ENCODE data around the gene BTK.

The BTK gene

DNA sequence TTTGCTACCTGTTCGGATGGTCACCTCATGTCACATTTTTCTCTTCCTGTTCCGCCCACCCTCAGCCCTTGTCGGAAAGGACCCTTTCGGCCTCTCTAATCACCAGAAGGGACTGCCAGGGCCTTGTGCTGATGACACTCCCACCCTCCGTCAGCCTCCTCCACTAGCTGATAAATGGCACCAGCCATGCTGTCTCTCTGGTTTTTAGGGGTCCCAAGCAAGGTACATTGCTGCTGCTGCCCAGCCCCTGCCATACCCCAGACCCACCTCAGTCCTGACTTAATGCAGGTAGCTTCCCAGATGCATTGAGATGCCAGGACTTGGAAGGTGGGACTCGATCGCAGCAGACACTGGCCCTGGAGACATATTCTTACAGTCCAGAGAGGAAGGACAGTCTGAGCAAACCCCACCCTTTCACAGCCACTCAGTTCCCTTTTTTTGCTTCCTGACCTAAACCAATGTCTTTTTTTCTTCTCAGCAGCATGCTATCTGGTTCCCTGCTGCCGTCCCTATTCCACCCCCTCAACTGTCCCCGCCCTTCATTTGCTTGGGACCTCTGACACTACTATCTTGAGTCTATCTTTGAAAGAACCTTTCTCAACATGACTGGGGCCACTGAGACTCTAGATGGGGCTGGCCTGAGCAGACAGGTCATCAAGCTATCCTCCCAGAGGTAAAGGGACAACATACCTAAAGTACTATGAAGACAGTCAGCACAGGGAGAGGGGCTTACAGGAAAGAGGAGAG is at the start of gene BTK:
TSS of gene BTK (minus strand) at position 397 of the 747 bp plus-strand sequence. CDS start 10,907 bp downstream, outside the sequence.
- no peak for DNase-seq

DNA sequence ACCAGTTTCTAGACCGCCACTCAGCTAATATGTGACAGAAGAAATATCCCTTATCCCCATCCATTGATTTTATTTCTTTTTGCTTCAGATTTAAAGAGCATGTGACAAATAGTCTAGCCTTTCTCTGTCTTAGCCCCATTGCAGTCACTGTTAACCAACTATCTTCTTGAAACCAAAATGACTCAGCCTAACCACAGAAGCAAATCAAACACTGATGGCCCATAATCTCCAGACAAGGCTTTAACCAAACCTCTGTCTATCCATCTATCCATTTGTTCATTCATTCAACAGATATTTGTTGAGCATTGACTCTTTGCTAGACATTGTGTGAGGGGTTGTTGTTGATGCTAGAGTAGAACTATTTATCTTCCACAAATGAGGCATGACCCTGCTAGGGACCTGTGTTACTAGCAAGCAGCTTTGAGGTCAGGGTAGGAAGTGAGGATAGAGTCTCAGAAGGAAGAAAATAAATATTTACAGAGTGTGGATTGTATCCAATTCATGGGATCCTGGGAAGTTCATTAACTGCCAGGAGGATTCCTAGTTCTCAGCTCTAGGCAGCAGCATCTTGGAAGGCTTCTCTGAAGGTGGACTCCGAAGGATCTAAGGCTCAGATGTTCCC is 44.6 kb upstream of the BTK start:
- no peak for DNase-seq

DNA sequence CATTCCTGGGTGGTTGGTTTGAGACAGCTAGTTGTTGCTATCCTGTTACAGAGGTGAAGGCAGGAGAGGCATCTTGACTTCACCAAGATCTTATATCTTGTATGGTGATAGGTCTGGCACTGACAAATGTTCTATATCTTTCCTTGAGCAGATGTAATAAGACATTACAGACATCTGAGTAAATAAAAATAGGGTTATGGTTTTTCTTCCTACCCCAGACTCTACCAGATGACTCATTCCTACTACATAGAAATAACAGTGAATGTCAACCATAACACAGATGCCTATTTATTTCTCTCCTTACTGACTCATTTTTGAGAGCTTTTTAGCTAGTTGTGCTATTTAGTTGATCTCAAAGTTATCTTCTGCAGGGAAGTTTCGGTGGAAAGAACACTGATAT is 43.9 kb upstream of the BTK start:
- peak; percentile 0 for DNase-seq

DNA sequence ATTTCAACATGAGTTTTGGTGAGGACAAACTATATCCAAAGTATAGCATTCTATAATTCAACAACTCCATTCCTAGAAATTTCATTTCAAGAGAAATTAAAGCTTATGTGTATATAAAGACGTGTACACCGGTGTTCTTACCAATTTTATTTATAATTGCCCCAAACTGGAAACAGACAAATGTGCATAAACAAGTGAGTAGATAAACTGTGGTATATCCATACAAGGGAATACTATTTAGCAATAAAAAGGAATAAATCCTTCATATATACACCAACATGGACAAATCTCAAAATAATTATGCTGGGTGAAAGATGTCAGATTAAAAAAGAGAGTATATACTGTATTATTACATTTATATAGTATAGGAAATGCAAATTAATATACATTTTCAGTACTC is 42.0 kb upstream of the BTK start:
- no peak for DNase-seq

DNA sequence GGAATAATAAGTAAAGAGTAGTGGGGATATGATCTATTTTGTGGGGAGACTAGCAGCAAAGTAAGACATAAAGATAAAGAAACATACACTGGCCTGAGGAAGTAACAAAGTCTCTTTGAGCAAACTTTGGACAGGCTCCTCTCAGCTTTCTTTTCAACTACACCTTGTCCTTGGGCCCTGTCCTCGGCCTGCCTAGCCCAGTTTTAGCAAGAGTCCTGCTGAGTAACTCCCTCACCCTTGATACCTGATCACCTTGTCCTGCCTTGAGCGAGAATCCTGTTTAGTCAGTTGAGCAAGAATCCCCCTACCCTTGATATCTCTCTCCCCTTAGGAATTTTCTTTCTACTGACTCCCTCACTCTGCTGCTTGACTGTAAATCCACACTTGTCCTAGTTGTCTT is 33.5 kb upstream of the BTK start:
- DNase-seq: no peak

DNA sequence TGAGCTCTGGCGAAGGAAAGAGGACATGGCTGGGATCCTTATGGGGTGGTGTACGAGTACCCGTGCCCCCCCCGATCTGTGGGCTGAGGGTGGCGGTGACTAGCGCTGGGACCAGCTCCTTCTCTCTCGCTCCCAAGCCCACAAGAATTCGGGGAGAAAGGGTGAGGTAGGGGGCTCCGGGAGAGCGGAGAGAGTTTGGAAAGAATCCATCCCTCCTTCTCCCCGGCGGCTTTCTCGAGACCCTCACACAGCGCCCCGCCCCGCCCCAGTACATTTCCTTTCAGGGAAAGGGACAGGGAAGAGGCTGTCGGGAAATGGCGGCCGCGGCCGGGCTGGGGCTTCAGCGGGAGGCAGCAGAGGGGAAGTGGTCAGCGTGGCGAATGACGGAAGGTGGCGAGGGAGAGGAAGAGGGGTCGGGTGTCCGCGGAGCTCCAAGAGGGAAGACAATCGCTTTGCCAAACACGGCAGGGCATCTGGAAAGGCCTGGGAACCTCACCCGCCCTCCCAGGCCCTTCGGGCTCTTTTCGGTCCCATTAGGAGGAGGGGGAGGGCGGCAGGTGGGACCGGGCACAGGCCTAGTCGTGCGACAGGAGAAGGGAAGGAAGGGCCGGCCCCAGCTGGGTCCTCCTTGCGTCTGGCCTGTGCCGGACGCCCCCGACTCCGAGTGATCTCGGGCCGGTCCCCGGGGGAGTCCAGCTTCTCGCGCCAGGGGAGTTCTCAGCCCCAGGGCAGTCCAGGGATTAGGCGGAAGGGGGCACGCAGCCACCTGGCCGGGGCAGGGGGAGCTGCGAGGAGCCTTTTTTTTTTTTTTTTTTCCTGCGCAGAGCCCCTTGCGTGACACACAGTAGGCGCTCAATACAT is 32.2 kb upstream of the BTK start:
- peak; percentile 1 for DNase-seq

DNA sequence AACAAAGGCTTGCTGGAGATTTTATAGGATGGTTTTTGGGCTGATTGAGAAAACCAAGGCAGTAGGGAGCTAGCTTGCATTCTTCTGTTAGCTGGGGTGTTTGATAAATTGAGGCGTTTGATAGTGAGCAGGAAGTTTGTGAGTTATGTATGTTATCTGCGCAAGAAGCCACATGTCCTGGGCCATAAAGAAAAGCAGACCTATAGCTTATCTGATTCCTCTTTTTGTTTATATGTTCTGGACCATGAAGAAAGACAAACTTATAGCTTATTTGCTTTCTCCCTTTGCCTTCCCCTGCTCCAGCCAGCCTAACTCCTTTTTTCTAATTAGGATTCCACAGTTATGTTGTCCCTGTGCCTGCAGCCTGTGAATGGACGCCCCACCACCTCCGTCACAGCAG is 31.2 kb upstream of the BTK start:
- no peak for DNase-seq

DNA sequence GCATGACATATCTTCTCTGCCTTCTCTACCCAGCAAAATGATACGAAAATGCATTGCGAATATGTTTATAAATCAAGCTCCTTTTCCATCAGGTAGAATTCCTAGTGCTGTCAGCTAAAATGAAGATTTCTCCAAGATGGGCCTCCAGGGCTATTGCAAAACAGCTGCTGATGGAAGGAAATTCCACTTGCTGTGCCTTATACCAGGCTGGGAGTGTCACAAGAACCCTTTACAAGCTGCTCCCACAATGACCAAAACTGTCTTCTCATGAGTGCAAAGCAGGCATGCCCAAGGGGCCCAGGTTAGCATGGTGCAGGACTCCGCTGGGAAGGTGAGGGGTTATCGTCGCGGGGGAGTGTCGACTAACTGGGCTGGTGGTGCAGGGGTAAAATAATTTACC is 30.7 kb upstream of the BTK start:
- DNase-seq: no peak

DNA sequence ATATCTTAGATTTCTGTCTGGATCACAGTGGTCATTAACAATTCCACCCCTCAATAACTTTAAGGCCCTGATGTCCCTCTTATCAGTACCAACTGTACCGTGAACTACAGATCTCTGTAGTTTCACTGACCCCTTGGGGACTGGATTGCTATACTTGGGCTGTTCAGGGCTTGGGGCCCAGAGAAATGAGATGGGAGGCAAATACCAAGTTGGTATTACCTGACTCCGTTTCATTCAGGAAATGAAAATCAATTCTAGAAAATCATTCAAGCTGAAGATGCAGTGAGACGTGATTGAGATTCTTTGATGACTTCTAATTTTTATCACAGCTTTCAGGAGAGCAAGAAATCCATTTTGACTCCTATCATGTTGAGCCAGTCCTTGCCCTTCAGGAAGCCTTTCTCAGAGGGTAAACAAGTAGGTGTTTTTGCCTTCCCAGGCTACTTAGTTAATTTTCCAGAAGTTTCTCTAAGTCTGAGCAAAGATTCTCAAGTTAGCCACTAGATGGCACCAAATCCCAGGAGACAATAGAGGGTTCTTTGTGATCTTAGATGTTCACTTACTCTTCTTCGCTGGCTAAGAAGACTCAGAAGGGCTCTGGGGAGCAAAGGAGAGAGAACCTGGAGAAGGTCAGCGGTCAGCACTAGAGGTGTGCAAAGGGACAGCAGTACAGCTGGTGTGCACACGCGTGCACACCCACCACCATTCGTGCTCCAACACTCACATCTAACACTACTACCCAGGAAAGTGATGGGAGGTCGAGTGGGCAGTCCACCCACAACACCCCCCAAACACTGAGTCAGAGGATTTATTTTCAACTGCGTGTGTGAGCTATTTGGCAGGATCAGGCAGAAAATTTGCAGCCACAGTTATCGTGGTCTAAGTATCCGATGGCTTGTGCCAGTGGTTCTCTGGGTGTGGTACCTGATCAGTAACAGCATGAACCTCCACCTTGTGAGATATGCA is 29.5 kb upstream of the BTK start:
- peak; percentile 6 for DNase-seq

DNA sequence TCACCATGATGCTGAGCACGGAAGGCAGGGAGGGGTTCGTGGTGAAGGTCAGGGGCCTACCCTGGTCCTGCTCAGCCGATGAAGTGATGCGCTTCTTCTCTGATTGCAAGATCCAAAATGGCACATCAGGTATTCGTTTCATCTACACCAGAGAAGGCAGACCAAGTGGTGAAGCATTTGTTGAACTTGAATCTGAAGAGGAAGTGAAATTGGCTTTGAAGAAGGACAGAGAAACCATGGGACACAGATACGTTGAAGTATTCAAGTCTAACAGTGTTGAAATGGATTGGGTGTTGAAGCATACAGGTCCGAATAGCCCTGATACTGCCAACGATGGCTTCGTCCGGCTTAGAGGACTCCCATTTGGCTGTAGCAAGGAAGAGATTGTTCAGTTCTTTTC is 26.0 kb upstream of the BTK start:
- no peak for DNase-seq

DNA sequence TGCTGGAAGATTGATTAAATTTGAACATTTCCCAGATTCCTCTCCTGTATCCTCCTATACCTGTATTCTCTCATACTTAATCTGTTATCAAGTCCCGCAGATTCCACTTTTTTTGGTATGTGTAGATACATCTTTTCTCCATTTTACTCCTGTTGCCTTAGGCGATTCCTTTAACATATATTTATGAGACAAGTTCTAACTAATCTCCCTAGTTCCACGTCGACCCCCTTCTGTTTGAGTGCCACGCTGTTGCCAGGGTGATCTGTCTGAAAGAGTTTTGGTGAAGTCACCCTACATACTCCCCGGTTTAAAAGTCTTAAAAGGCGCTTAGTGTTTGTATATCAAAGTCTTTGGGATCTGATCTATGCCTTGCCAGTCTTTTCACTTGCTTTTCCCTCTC is 24.5 kb upstream of the BTK start:
- DNase-seq: no peak

DNA sequence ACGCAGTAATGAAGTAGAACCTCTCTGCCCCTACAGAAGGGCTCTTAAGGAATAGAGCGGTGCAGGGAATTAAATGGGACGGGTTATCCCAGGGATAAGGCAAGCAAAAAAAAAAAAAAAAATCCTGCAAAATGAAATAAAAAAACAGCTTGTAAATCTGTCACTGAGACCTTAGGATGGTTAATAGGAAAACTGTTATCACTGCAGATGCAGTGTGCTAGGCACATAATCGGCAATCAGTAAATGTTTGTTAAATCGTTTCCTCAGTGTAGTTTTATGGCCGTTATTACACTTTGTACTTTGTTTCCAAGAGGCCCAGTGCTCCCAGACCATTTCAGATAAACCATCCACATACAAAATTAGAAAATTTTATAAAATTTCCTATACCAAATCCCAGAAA is 23.1 kb upstream of the BTK start:
- no peak for DNase-seq

DNA sequence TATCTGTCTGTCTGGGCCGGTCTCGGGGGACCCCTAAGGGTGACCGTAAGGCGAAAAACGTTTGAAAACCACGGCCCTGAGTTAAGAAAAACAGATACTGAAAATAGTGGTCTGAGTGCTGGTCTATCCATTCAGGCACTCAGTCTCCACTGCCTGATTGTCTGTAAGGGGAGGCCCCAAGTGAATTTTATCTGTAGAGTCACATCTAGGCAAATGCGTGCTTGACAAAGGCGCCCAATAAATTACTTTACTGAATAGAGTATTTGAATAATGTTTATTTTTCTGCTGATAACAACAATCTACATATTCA is 22.5 kb upstream of the BTK start:
- DNase-seq: no peak

DNA sequence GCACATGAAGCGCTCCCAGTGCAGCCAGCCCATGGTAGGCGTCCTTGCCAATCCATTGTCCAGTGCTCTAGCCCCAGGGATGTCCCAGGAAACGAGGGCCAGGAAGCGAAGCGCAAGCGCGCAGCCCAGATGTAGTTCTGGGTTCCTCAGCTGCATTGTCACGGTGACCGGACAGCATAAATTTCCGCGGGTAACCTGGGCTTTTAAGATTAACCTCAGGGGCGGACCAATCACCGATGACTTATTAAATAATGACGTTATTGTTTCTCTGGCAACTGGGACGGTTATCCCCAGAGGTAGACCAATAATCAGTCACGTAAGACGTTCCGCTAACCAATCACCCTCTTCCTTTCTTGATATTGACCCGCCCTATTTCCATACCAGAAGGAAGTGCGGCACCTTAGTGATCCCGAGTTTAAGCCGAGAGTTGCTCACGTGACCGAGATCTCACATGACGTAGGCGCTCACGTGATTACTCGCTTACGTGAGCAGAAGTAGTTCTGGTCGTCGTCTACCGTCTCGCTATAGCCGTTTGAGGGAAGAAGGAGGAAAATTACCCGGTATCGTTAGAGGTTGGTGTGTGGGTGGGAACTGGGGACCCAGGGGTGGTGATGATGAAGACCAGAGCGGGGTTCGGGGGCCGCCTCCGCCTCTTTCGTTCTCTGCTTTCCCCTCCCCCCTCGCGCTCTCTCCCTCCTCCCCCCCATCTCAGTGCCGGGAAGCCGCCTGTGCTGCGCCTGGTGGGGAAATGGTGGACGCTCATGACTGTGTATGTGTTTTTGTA is 21.9 kb upstream of the BTK start, which contains the start of the genes GLA and HNRNPH2:
TSS of gene GLA (minus strand) at position 178 of the 784 bp plus-strand sequence. CDS start at position 156, 22 bp downstream.
TSS of gene HNRNPH2 (plus strand) at position 475 of the 784 bp plus-strand sequence. CDS start 3,767 bp downstream, outside the sequence.
- peak; percentile 82 for DNase-seq

DNA sequence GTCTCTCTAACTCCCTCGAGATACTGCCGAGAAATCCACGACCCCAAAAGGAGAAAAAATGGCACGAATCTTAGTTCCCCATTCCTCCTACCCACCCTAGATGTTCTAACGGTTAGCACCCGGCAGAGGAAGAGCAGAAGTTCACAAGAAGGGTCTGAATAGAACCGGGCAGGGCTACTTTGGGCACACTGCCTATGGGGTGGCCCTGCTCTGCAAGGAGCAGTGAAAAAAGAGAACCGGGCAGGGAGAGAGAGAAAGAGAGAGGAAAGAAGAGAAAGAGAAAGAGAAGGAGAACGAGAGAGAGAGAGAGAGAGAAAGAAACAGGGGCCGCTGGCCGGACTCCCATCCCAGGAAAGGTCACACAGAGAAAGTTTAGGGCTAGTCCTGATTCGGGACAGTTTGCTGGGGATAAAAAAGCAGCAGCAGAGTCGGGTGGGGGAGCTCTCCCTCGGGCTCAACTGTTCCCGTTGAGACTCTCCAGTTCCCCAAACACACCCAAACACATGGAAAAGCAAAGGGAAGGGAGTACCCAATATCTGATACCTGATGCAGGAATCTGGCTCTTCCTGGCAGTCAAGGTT is 21.3 kb upstream of the BTK start:
- no peak for DNase-seq

DNA sequence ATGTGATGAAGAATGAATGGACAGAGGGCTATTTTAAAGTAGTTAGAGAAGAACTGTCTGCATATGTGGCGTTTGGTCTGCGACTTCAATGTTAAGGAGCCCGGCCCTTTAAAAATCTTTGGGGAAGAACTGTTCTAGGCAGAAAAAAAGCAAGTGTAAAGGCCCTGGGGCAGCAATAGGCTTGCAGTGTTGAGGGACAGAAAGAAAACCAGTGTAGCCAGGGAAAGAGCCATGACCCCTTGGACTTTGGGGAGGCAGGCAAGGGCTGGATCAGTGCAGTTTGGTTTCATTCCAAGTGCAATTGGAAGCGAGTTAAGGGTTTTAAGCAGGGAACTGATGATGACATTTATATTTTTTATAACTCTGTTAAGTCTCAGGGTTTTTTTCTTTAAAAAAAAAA is 13.8 kb upstream of the BTK start:
- DNase-seq: no peak

DNA sequence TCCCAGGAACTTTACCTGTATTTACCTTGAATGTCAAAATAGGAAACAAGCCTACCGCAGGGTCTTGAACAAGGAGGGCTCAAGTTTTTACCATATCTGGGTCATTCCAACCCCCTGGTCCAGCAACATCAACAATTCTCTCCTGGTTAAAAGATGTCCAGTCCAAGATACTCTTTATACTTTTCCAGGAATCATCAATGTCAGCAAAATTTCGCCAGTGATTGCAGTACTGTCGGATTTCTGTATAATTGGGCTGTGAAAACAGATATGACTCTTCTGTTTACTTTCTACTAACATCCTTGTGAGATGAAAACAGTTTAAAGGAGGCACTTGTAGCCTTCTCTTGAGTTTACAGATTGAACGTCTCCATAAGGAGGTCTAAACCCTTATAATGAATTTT is 12.7 kb upstream of the BTK start:
- DNase-seq: no peak

DNA sequence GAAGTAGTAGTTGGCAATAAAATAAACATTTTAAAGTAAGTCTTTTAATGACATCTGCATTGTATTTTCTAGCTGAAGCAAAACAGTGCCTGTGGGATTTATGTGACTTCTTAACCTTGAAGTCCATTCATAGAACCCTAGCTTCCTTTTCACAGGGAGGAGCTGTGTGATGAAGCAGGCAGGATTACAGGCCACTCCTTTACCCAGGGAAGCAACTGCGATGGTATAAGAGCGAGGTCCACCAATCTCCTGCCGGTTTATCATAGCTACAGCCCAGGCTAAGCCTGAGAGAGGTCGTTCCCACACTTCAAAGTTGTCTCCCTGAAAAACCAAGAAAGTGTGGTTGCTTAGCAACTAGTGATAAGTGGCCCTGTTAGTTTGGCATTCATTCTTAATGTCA is 11.8 kb upstream of the BTK start:
- DNase-seq: no peak

DNA sequence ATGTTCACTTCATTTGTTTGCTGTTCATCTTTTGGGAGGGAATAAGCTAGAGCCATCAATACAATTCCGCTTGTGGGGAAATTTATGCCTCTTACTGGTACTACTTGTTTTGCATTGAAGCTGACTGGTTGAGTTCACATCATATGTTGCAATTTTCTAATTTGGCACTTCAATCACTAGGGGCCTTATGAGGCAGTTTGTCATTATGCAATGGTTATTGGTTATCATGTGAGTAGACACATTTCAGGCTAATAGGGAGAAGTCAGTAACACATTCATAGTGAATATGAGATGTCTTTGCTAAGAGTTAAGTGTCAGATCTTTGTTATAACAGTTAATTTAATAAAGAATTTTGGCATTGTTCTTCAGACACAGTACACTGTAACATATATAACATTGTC is 9.8 kb upstream of the BTK start:
- no peak for DNase-seq

DNA sequence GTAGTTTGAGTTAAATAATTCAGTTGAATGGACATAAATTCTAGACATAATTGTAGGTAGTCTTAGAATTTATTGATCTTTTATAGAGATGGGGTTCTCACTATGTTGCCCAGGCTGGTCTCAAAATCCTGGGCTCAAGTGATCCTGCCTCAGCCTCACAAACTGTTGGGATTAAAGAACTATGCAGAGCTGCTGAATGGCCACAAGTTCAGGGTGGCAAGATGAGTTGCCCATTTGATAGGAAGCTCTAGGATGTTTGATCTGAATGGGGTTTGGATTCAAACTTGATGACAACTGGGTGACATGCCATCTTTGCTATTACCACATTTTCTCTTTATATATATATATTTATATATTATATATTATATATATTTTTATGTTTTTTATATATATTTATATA is 8.4 kb upstream of the BTK start:
- DNase-seq: no peak

DNA sequence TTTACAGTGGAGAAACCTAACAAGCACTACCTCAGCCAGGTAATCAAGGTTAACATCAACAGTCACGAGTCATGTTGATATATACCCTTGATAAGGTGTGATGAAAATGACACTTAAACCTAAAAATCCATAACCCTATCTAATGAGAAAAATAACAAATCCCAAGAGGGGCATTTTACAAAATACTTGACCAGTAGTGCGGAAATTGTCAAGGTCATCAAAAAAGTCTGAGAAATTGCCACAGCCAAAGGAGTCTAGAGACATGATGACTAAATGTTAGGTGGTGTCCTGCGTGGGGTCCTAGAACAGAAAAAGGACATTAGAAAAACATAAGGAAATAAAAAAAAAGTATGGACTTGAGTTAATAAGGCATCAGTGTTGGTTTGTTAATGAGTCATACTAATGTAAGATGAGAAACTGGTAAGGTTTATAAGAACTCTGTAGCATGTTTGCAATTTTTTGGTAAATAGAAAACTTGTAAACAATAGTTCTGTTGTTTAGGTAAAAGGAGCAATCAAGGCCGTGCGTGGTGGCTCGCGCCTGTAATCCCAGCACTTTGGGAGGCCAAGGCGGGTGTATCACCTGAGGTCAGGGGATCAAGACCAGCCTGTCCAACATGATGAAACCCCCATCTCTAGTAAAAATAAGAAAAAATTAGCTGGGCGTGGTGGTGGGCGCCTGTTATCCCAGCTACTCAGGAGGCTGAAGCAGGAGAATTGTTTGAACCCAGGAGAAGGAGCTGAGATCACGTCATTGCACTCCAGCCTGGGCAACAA is 7.7 kb upstream of the BTK start:
- no peak for DNase-seq

Data from amniotic stem cell (primary cell).